Ascending aorta (tissue), 2 donors: ENCODE measurements around the gene PHACTR3. TPM values are rescaled to one million over a fixed set of nuclear protein-coding genes. Genes with fewer than 3 reads are reported as not detected.

Experiments used
- DNase-seq, 2 donors: peaks; one replicate each; pipeline ENCODE4 v3.0.0-alpha.2; 2019; ENCODE audit warnings: low spot score in 2 of 2
- H3K27ac ChIP-seq, 2 donors: fragments of 200-600 bp; sonication (generic); one replicate each; pipeline ENCODE4 v1.5.1; 2016 to 2017; ENCODE audit warnings: mild to moderate bottlenecking in 1 of 2
- H3K27me3 ChIP-seq: fragments of 200-600 bp; sonication (generic); one replicate; pipeline ENCODE4 v1.5.1; 2017
- H3K36me3 ChIP-seq, 2 donors: fragments of 200-600 bp; sonication (generic); one replicate each; pipeline ENCODE4 v1.5.1; 2016
- H3K4me1 ChIP-seq, 2 donors: fragments of 200-600 bp; sonication (generic); one replicate each; pipeline ENCODE4 v1.5.1; 2016 to 2017; ENCODE audit warnings: mild to moderate bottlenecking in 1 of 2
- H3K4me3 ChIP-seq, 2 donors: fragments of 200-600 bp; sonication (generic); one replicate each; pipeline ENCODE4 v1.5.1; 2016 to 2017; ENCODE audit warnings: mild to moderate bottlenecking in 1 of 2
- H3K9me3 ChIP-seq, 2 donors: fragments of 200-600 bp; sonication (generic); one replicate each; pipeline ENCODE4 v1.5.1; 2016
- intact Hi-C: fragments of 100-400 bp; cut with DNase I; formaldehyde crosslinking; loops from one replicate; pipeline ENCODE4 v1.15.1; 2023
- total RNA-seq: library from RNA; depleted of rRNA; stranded (reverse); fragments of >200 nt; gene quantifications from one replicate; pipeline ENCODE4 v1.1.0, GENCODE V29; 2016
- TF ChIP-seq, protein P1 (sequence below), 3 experiments: fragments of 200-600 bp in 2 of 3; fragments of 450-650 bp in 1 of 3; sonication (generic) in 2 of 3; IDR thresholded peaks; one replicate each; pipeline ENCODE4 v1.5.1; 2016 to 2019; ENCODE audit warnings: antibody characterized with exemption in 3 of 3, mild to moderate bottlenecking in 1 of 3, moderate library complexity in 1 of 3

PHACTR3 gene
- total RNA-seq, 1 donor from 2014 or later = not detected

DNA sequence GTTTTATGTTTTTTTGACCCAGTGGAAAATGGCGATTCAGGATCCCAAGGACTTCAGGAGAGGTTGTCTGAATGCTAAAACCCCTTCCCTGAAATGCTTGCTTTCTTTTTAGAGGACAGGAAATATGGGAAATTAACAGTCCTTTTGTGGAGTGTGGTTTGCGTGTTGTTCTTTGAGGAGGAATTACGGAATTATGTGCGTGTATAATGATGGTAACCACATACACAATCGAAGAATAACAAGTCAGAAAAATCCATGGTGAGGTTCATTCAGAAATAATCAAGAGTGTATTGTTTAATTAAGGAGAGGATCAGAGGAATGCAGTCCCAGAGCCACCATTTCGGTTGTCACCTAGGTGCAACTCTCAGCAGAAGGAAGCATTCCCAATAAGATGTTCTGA is 73.2 kb downstream of the PHACTR3 start:
- no peaks in the 10 kb centered on the region for H3K27me3 ChIP-seq
- intact Hi-C loops = no loop called here

DNA sequence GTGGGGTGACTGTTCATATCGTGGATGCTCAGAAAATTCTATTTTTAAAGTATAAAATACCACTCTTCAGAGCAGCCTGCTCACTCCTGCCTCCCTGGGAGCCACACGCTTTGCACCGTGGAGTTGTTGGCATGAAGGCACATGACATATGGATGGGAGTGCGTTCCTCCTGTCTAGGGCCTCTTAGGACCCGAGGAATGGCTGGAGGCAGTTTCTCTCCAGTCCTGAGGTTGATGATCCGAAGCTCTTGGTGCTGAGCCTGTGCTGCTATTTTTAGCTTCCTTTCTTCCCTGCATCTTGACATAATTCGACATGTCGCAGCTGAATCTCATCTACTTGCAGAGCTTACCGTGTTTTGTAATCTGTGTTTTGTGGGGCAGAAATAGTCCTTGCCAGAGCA is 73.9 kb downstream of the PHACTR3 start:
- Histone ChIP-seq H3K4me1 (no peaks in the 10 kb centered on the region), H3K4me3 (no peak overlapping the region), H3K27me3 (no peaks in the 10 kb centered on the region), H3K27ac (no peak overlapping the region), H3K9me3 (no peaks in the 10 kb centered on the region), H3K36me3 (no peaks in the 10 kb centered on the region)
- intact Hi-C loops = no loop called here
- DNase-seq = no peak
- TF ChIP-seq, protein P1, sequence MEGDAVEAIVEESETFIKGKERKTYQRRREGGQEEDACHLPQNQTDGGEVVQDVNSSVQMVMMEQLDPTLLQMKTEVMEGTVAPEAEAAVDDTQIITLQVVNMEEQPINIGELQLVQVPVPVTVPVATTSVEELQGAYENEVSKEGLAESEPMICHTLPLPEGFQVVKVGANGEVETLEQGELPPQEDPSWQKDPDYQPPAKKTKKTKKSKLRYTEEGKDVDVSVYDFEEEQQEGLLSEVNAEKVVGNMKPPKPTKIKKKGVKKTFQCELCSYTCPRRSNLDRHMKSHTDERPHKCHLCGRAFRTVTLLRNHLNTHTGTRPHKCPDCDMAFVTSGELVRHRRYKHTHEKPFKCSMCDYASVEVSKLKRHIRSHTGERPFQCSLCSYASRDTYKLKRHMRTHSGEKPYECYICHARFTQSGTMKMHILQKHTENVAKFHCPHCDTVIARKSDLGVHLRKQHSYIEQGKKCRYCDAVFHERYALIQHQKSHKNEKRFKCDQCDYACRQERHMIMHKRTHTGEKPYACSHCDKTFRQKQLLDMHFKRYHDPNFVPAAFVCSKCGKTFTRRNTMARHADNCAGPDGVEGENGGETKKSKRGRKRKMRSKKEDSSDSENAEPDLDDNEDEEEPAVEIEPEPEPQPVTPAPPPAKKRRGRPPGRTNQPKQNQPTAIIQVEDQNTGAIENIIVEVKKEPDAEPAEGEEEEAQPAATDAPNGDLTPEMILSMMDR (IDR thresholded peaks at IDR 0.05) = no peak

More for the DNA sequence above, 73.2 kb downstream of the PHACTR3 start:
- TF ChIP-seq, protein P1 (IDR thresholded peaks at IDR 0.05) = no peak
- Histone ChIP-seq H3K36me3 (no peaks in the 10 kb centered on the region), H3K4me1 (no peaks in the 10 kb centered on the region), H3K4me3 (no peak overlapping the region), H3K9me3 (no peaks in the 10 kb centered on the region), H3K27ac (no peak overlapping the region)
- DNase-seq = no peak

GRCh38 chr20:59678951-59679350 is 74.6 kb downstream of the PHACTR3 start:
- no peak overlapping the region for H3K4me3 ChIP-seq
- no peaks in the 10 kb centered on the region for H3K36me3 ChIP-seq
- no peaks in the 10 kb centered on the region for H3K27me3 ChIP-seq
- intact Hi-C loops = no loop called here
- no peaks in the 10 kb centered on the region for H3K4me1 ChIP-seq
- H3K27ac ChIP-seq = no peak overlapping the region
- DNase-seq = no peak
- H3K9me3 ChIP-seq = no peaks in the 10 kb centered on the region
- TF ChIP-seq, protein P1 (IDR thresholded peaks at IDR 0.05) = no peak

- TF ChIP-seq, protein P1 (IDR thresholded peaks at IDR 0.05) = no peak
- no peaks in the 10 kb centered on the region for H3K4me1 ChIP-seq
Measured at GRCh38 chr20:59680148-59680650, 75.9 kb downstream of the PHACTR3 start.

GRCh38 chr20:59680852-59681251 is 76.5 kb downstream of the PHACTR3 start:
- H3K27me3 ChIP-seq = no peaks in the 10 kb centered on the region
- TF ChIP-seq, protein P1 (IDR thresholded peaks at IDR 0.05) = no peak

More at GRCh38 chr20:59680148-59680650, 75.9 kb downstream of the PHACTR3 start:
- Histone ChIP-seq H3K27ac (no peak overlapping the region), H3K36me3 (no peaks in the 10 kb centered on the region), H3K27me3 (no peaks in the 10 kb centered on the region), H3K9me3 (no peaks in the 10 kb centered on the region), H3K4me3 (no peak overlapping the region)
- no peak for DNase-seq
- intact Hi-C loops = no loop called here

DNA sequence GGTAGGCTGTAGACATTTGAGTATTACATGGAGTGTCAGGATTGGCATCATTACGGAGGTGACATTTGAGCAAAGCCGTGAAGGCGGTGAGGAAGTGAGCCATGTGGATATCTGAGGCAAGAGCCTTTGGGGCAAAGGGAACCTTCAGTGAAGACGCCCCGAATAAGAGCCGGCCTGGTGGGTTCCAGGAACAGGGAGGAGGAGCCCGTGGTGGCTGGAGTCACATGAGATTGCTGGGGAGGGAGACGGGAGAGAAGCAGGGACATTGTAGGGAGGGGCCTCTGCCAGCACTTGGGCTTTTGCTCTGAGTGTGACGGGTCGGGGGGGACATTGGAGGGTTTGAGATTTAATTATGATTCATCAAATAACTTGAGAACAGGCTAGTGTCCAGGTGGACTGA is 78.3 kb downstream of the PHACTR3 start:
- no peak for DNase-seq

More at GRCh38 chr20:59680852-59681251, 76.5 kb downstream of the PHACTR3 start:
- no peak for DNase-seq
- Histone ChIP-seq H3K4me1 (no peaks in the 10 kb centered on the region), H3K36me3 (no peaks in the 10 kb centered on the region), H3K27ac (no peak overlapping the region), H3K4me3 (no peak overlapping the region), H3K9me3 (no peaks in the 10 kb centered on the region)
- intact Hi-C loops = no loop called here

More for the DNA sequence above, 78.3 kb downstream of the PHACTR3 start:
- intact Hi-C loops = no loop called here
- Histone ChIP-seq H3K27me3 (no peaks in the 10 kb centered on the region), H3K27ac (no peak overlapping the region), H3K4me1 (no peaks in the 10 kb centered on the region), H3K36me3 (no peaks in the 10 kb centered on the region), H3K9me3 (no peaks in the 10 kb centered on the region), H3K4me3 (no peak overlapping the region)
- TF ChIP-seq, protein P1 (IDR thresholded peaks at IDR 0.05) = no peak
